HG02870 (cell line): ENCODE data around the gene CLEC18A.
"Not testable (repeated sequence)": the region's sequence is repeated elsewhere in the genome, so short reads cannot be mapped to it uniquely, and the experiment has no call there.

Experiments
- ATAC-seq: cut with Tn5 transposase; IDR thresholded peaks from one replicate; pipeline ENCODE4 v1.9.1; 2021; ENCODE audit warnings: mild to moderate bottlenecking, moderate library complexity; ENCODE audit not compliant: unreplicated experiment

Gene CLEC18A

DNA sequence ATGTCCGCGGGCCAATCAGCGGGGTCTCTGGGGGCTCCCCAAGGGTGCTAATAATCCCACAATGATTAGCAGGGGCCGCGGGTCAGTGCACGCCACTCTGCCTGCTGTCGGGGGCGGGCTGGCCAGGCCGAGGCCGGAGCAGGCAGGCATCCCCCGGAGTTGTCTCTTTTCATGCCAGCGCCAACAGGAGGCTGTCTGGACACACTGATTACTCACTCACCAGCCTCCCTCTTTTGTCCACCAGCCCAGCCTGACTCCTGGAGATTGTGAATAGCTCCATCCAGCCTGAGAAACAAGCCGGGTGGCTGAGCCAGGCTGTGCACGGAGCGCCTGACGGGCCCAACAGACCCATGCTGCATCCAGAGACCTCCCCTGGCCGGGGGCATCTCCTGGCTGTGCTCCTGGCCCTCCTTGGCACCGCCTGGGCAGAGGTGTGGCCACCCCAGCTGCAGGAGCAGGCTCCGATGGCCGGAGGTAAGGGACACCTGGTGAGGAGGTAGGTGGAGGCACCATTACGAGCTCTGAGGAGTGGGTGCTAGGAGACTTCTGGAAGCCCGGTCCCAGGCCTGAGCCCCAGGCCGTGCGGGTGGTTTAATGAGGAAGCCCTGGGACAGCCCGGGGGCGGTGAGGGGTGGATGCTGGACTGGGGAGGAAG, at the start of gene CLEC18A:
Gene CLEC18A, plus strand, starts transcription at position 318 of the 655 bp plus-strand sequence. Its CDS starts 33 bp downstream, at position 351.
- not testable (repeated sequence) for ATAC-seq

- no peak for ATAC-seq
Measured at GRCh38 chr16:69903865-69904415, 47.2 kb upstream of the CLEC18A start.

DNA sequence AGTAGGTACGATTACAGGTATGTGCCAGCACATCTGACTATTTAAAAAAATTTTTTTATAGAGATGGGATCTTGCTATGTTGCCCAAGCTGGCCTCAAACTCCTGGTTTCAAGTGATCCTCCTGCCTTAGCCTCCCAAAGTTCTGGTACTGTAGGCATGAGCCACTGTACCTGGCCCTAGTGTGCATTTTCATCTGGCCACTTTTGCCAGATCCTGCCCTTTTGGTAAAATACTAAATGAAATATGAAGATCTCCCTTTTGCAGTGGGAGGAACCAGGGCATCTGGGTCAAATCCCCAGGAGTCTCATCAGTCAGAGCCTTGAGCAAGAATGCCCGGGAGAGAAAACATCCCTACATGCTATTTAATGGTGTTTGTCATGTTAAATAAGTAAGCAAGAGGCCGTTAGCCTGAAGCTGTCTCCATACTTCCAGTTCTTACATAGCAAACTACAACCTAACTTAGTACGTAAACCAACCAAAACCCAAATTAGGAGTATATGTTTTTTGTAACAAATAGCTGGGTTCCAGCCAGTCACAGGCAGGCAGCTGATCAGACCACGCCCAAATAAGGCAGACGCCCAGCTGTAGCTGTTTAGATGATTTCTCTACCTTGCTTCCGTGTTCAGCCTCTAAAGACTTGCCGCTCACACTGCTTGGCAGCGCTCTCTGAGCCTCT, 46.5 kb upstream of the CLEC18A start:
- no peak for ATAC-seq

DNA sequence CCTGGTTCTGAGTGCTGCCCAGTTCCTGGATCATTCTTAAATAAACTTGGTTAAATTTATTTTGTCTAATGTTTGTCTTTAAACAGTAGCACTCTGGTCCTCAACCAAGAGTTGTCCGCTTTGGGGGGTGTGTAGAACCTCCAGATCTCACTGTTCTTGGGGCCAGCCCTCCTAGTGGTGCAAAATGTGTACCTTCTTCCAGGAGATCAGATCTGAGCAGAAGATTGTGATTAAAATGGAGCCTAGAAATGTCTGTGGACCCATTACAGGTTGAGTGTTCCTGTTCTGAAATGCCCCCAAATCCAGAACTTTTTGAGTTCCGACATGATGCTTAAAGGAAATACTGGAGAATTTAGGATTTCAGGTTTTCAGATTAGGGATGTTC, 46.0 kb upstream of the CLEC18A start:
- no peak for ATAC-seq

- no peak for ATAC-seq
Measured at GRCh38 chr16:69906838-69907401, 44.2 kb upstream of the CLEC18A start.

DNA sequence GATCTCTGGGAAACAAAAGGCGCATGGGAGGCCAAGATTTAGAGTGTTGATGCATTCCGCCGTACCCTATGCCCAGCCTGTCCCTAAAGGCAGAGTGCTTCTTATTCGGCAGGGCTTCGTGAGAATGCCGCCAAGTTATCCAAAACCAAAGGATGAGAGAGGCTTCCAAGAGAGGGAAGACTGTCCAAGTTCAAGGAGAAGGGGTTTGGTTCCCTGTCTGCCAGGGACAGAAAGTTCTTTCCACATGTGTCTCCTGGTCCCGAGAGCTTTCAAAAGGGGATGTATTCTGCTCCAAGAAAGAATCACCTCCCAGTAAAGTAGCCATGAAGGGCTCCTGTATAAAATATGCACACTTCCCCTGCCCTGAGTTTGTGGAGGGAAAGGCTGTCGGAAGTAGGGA, 42.1 kb upstream of the CLEC18A start:
- no peak for ATAC-seq

DNA sequence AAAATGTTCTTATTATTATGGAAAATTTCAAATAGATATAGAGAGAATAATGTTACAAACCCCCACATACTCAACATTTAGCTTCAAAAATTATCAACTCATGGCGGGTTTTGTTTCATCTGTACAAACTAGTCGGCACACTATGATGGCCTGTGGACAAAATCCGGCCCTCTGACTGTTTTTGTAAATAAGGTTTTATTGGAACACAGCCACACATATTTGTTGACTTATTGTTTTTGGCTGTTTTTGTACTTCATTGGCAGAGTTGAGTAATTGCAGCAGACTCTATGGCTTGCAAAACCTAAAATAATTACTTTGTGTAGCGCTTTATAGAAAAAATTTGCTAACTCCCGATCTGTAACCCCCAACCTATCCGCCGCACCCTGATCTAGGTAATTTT, 41.4 kb upstream of the CLEC18A start:
- no peak for ATAC-seq

- no peak for ATAC-seq
Measured at GRCh38 chr16:69910964-69911363, 40.2 kb upstream of the CLEC18A start.

- no peak for ATAC-seq
Measured at GRCh38 chr16:69916462-69916861, 34.7 kb upstream of the CLEC18A start.

DNA sequence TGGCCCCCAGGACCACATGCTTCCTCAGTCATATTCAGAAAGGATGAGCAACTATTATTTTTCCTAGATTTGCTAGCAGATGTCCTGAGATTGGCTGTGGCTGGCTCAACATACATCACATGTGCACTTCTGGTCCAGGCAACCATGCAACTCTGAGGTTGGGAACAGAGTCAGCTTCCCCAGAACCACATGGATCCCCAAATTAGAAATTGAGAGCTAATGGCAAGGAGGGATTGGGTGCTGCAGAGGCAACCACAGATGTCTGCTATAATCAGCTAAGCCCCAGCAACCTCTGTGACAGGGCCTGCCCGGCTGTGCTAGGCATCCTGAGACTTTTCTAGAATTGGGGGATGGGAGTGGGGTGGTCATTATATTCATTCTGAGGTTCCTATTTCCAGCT, 33.8 kb upstream of the CLEC18A start:
- no peak for ATAC-seq

DNA sequence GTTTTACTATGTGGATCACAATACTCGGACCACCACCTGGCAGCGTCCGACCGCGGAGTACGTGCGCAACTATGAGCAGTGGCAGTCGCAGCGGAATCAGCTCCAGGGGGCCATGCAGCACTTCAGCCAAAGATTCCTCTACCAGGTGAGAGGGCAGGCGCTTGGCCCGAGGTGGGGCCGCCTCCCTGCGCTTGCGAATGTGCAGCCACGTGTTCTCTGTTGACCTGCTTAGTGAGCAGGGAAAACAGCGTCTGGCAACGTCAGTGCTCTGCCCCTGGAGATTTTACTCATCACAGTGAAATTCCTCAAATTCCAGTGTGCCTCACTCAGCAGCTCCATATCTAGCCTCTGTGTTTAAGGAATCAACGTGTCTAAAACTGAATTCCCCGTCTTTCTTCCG, 33.4 kb upstream of the CLEC18A start:
- no peak for ATAC-seq

- no peak for ATAC-seq
Measured at GRCh38 chr16:69918241-69918640, 32.9 kb upstream of the CLEC18A start.

- no peak for ATAC-seq
Measured at GRCh38 chr16:69921127-69921526, 30.0 kb upstream of the CLEC18A start.

DNA sequence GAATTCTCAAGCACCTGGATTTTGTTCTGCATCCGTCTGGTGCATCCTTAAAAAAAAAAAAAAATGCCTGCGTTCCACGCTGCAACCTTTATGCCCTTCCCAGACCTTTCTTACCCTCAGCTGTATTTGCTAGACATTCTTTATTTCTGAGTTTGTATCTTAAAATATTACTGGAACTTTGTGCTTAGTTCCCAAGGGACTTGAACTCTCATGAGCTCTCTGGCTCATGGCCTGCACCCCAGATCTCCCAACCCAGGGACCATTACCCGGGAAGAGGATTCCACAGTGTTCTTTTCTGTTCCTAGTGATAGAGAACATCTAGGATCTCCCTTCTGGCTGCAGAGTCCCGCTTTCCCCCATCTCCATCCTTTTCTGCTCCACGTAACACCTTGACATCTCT, 28.9 kb upstream of the CLEC18A start:
- ATAC-seq = no peak

DNA sequence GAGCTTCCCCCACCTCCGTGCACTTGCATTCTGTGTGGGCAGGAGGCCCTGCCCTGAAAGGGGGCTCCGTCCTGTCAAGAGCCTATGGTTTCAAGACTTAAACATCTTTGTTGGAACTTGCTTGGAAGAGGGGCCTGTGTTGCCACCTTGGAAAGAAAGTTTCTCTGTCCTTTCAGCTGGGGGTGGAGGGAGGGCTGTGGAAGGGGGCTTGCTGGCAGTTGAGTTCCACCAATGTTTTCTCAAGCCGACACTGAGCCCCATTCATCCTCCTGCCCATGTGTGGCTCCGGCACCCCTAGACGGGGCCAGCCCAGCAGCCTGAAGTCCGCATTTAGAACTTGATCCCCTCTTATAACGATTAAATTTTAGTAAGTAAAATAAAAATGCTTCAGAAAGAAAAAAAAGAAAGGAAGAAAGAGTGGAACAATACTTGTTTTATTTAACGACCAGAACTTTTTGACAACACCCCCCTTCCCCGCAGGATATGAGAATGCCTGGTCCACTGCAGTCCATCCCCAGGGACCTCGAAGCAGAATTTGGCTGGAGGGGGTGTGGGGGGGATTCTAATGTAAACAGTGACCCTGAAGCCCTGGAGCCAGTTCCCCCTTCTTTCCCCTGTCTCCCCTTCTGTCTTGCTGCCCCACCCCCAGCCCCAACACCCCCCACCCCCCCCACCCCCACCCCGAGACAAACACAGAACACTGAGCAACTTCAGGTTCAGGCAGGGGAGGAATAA, 26.9 kb upstream of the CLEC18A start:
- ATAC-seq = no peak

- ATAC-seq = no peak
Measured at GRCh38 chr16:69924777-69925191, 26.4 kb upstream of the CLEC18A start.

DNA sequence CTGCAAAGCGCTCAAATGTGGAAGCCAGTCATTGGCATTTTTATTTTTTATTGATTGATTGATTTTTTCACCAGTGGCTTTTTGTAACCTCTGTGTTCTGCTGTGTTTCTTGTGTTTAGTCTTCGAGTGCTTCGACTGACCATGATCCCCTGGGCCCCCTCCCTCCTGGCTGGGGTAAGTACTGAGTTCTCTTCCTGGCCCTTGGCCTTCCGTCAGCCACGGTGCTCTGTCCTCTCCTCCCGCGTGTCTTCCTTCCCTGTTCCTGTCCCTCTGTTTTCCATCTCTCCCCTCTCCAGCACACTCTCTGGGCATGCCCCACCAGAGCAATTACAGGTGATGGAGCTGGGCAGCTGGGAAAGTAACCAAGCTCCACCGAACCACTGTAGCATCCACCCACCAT, 25.8 kb upstream of the CLEC18A start:
- no peak for ATAC-seq

DNA sequence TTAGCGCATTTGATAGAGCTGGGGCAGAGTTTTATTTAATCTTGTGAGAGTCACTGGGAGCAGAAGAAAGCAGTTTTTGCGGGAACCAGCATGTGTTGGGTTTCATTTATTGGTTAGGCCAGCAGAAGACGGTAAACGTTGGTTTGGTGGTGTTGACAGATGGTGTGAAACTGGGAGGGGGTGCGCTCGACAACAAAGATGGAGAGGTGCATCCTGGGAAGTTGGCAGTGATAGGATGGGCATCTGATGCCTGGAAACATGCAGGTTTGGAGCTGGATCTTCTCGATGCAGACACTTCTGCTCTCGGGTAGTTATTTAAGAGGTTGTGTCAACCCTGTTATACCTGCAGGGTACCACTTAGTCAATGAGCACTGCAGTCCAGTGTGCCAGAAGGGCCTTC, 24.9 kb upstream of the CLEC18A start:
- ATAC-seq = no peak

GRCh38 chr16:69927056-69927757, 23.9 kb upstream of the CLEC18A start:
- ATAC-seq = no peak

DNA sequence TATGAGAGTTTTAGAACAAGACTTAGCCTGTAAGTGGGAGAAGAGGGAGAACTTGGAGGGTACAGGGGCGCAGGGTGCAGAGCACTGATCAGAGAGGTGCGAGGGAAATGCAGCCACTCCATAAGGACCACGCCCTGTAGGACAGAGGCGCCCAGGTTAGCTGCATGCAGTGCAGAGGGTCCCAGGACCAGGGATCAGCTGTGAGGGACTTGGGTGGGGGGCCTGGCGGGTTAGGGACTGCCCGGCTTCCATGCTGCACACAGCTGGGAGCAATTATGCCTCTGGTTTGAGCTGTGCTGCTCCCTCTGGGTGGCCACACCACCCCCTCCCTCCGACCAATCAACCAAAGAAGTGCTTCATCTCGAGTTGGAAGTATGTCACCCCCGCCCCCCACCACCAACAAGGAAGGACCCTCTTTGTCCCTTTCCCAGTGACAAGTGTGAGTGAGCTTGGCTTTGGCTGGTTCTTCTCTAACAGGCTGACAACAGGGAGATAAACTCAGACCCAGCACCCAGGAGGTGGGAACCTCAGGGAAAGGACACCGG, 22.2 kb upstream of the CLEC18A start:
- ATAC-seq = no peak

DNA sequence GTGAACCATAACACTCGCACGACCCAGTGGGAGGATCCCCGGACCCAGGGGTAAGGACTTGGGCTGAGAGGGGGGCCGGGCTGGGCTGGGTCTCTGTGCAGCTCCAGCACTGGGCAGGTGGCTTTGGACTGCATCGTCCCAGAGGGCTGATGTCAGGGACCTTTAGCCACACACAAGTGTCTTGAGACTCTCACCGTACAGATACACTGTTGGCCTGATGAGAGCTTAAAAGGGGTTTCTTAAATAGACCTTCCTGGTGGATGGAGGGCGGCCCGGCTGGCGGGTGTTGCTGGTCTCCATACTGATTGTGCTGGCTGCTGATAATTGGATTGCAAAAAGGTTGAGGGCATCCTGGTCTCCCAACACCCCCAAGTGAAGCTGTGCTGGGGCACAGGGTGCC, 21.7 kb upstream of the CLEC18A start:
- no peak for ATAC-seq
